Stimulated activated CD4-positive, alpha-beta T cell treated with anti-CD3 and anti-CD28 coated beads, Interleukin-15, amount 100 ng/mL, for 48 hours (primary cell): Measurements from ENCODE around the gene NME1.
"Not testable (repeated sequence)": the region's sequence is repeated elsewhere in the genome, so short reads cannot be mapped to it uniquely, and the experiment has no call there.

Source experiments
- DNase-seq, 2 donors: peaks; one replicate each; pipeline ENCODE4 v3.0.0-alpha.2; 2020; ENCODE audit warnings: low read depth in 2 of 2

Gene NME1

DNA sequence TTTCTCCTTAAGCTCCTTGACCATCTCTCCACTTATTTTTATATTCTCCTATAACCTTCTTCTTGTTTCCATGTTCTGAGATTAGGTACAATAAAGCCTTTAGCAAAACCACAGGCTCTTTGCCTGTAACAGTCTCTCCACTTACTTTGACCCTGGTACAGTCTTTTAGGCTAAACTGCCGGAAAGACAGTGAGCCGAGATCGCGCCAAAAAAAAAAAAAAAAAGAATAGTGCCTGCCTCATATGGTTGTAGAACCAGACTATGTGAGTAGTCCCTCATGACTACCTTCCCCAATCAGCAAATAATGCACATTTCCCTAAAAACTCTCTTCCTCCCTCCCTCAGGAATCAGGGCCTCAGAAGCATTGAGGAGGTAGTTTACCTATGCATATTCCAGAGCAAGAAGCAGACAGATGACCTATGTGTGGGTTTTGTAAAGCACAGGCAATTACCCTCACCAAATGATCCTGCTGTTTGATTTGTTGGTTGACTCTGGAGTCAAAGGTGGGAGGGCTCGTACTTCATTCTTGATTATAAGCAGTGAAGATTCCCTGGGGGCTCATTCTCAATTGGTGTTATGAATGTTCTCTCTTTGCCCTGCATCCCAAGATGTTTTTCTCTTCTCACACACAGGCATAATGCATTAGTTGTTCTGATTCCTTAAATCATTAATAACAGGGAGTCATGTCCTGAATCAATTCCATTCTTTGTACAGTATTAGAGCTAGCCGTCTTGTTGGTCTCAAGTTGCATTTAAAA, 8.9 kb upstream of the NME1 start:
- no peak for DNase-seq

DNA sequence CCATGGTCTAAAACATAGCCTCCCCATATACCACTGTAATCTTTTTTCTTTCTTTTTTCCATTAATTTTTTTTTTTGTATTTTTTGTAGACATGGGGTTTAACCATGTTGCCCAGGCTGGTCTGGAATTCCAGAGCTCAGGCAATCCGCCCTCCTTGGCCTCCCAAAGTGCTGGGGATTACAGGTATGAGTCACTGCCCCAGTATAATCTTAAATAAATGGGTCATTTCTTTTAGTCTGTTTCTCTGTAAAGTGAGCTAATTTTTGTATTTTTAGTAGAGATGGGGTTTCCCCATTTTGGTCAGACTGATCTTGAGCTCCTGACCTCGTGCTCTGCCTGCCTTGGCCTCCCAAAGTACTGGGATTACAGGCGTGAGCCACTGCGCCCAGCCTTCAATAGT, 5.7 kb upstream of the NME1 start:
- DNase-seq, result no peak

DNA sequence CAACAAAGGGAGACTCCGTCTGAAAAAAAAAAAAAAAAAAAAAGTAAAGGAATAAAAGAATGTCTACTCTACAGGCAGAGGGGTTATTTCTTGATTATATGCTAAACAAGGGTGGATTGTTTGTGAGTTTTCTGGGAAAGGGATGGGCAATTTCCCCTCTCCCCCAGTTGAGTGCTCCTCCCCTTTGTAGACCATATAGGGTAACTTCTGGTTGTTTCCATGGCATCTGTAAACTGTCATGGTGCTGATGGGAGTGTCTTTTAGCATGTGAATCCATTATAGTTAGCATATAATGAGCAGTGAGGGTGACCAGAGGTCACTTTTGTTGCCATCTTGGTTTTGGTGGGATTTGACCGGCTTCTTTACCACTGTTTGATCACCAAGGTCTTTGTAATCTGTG, 4.2 kb upstream of the NME1 start:
- DNase-seq, result no peak

DNA sequence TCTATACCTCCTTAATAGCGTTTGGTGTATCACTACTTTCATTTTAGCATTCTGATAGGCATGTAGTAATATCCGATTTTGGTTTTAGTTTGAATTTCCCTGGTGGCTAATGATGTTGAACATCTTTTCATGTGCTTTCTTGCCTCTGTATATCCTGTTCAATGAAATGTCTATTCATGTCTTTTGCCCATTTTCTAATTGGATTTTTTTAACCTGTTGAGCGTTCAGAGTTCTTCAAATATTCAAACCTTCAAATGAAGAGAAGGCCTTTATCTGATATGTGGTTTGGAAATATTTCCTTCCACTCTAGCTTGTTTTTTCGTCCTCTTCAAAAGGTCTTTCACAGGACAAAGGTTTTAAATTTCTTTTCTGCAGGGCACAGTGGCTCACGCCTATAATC, 2.4 kb upstream of the NME1 start:
- no peak for DNase-seq

DNA sequence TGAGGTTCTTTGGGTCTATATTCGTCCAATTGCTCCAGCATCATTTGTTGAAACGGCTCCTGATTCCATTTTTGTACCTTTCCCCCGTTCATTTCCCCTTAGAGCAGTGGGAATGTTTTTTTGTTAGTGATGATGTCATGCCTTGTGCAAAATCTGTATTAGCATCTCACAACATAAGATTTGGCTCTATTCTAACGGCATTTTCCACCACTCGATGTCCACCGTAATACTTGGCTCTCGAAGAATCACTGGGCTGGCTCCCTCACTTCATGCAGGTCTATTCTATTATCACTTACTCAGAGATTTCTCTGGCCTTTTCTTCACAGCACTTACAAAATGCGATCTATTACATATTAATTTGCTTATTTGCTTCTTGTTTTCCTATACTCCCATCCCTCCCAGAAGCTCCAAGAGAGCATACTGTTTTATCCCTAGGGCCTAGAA, 571 bp upstream of the NME1 start:
- DNase-seq, result no peak

DNA sequence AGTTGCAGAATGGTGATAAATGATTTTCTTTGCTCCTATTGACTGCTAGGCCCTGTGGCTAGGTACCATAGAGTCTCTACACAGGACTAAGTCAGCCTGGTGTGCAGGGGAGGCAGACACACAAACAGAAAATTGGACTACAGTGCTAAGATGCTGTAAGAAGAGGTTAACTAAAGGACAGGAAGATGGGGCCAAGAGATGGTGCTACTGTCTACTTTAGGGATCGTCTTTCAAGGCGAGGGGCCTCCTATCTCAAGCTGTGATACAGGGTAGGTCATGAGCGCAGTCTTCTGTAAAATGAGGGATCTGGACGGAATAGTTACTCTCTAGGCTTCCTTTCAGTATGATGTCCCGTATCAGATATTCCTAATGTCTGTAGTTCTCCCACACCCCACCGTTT, 817 bp downstream of the NME1 start:
- no peak for DNase-seq

DNA sequence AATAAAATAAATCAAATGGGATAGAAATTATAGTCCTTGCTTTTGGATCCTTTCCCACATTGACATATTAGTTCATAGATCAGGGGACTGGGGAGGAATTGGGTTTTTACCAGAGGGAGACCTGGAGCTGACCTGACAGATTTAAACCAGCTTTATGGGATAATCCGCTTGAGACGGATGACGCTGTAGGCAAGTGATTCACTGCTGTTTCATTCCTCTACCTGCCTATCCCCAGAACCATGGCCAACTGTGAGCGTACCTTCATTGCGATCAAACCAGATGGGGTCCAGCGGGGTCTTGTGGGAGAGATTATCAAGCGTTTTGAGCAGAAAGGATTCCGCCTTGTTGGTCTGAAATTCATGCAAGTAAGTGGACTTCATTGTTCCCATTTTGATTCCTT, 2.1 kb downstream of the NME1 start:
- no peak for DNase-seq

DNA sequence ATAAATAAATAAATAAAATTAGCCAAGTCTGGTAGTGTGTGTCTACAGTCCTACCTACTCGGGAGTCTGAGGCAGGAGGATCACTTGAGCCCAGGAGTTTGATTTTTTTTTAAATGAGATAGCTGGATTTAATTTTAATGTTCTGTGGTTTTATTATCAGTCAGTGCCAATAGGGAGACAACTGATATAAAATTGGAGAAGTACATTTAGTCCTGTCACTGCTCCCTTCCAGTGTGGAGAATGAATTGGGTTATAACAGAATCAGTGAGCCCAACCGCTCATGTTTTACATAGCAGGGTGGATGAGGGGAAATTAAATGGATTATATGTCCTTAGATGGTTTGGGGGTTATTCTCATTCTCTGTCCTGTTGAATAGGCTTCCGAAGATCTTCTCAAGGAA, 6.2 kb downstream of the NME1 start:
- no peak for DNase-seq

DNA sequence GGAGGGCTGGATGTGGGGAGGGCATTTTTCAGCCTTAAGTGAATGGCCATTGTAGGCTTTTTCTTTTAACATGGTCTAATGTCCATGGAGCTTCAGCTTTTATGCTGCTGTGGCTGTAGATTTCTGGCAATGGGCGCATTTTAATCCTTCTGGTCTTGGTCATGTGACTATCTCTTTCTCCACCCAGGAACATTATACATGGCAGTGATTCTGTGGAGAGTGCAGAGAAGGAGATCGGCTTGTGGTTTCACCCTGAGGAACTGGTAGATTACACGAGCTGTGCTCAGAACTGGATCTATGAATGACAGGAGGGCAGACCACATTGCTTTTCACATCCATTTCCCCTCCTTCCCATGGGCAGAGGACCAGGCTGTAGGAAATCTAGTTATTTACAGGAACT, 8.2 kb downstream of the NME1 start:
- no peak for DNase-seq

DNA sequence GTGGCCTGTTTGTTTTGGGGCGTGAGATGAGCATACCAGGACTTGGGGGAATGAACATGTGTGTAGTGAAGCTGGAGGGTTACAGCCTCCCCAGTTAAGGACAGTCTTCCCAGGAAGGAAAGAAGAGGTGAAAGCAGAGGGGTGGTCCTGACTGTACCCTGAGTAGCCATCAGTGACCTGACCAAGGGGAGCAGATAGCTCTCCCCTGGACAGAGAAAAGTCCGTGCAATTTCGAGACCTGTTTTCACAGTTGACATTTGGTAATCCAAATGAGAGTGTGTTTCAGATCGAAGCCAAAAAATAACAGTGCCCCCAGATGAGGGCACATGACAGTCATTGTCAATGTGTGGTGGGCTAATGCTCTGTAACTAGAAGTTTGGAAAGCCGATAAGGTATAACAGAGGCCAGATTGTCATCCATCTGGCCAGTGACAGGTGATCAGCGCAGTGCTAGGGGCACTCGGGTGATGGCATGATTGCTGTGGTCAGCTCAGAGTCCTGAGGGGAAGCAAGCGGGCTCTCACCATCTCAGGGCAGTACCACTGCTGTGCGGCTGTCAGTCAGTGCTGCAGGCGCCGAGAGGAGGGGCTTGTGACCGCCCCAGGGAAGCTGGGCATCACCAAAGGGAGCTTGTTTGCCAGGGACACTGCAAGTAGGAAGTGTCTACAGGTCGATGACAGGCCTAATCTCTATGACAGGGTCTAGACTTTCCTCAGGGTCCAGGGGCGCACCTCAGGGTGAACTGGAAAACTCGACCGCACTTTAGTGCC, 11.7 kb downstream of the NME1 start:
- no peak for DNase-seq

DNA sequence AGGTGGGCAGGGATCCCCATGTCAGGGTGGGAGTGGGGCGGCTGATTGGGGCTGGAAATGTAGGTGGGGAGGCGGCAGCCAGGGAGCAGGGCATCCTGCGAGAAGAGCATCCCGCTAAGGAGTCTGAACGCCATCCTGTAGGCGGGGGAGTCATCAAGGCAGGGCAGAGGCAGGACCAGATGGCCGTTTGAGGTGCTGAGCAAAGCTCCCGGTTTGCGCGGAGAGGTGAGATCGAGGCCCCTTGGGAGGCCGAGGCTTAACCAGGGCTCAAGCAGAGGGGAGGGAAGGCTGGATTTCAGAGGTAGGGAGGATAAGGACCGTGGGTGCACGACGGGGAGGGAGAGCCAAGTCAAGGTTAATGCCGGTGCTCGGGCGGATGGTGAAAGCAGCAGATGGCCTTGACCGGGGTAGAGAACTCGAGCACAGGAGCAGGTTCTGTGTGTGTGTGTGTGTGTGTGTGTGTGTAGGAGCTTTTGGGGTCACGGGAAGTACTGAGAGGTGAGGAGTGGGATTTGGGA, 12.4 kb downstream of the NME1 start:
- peak in 1 of 2 donors; percentile 11 for DNase-seq

DNA sequence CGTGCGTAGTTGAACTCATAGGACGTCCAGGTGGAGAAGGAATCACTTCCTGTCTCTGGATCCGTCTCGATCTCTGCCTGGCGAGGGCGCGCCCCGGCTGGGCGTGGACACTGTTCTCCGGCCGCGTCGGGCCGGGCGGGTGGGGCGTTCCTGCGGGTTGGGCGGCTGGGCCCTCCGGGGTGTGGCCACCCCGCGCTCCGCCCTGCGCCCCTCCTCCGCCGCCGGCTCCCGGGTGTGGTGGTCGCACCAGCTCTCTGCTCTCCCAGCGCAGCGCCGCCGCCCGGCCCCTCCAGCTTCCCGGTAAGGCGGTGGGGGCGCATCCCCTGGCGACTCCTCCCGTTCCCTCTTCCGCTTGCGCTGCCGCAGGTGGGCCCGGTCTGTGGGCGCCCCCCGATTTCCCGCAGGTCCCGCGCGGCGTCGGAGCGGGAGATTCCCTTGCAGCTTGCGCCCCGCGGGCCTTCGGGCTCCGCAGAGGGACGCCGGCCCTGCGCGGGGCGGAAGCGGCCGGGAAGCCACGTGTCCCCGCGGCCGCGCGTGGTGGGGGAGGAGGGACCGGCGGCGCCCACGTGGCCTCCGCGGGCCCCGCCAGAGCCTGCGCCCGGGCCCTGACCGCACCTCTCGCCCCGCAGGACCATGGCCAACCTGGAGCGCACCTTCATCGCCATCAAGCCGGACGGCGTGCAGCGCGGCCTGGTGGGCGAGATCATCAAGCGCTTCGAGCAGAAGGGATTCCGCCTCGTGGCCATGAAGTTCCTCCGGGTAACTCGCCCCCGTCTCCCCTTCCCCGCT, 13.0 kb downstream of the NME1 start, which contains the start of gene NME2:
TSS of gene NME2 (plus strand) at position 214 of the 789 bp plus-strand sequence. CDS start at position 634, 420 bp downstream.
- DNase-seq, result peak; percentile 44 to 61

DNA sequence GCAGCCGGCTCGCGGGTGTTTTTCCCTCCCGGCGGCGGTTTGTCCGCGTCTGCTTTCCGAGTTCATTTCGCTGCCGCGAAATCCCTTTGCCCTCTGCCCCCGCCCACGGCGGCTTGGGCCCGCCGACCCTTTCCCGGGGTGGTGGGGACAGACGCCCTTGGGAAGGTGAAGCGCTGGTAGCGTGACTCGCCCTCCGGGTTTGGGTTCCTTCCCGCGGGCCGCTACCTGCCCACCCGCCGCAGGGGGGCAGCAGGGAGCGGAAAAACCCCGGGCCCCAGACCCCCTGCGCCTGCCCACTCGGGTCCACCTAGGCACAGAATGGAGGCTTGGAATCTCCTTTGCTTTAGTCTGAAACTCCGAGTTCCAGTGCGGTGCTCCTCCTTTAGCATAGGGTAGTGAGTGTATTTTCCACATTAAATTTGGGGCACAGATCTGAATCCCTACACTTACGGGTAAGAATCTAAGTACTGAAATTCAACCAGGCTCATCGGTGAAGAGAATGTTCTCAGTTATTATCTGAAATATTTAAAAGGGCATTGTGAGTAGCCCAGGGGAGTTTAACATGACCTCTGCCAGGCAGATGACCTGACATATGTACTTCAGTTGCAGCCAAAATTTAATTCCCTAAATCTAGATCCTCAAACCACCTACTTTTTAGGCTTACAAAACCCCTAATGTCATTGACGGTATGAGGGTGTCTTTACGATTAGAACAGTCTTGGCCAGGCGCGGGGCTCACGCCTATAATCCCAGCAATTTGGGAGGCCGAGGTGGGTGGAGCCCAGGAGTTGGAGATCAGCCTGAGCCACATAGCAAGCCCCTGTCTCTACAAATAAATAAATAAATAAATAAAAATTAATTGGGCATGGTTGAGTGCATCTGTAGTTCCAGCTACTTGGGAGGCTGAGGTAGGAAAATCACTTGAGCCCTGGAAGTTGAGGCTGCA, 13.9 kb downstream of the NME1 start:
- peak; percentile 45 to 55 for DNase-seq

DNA sequence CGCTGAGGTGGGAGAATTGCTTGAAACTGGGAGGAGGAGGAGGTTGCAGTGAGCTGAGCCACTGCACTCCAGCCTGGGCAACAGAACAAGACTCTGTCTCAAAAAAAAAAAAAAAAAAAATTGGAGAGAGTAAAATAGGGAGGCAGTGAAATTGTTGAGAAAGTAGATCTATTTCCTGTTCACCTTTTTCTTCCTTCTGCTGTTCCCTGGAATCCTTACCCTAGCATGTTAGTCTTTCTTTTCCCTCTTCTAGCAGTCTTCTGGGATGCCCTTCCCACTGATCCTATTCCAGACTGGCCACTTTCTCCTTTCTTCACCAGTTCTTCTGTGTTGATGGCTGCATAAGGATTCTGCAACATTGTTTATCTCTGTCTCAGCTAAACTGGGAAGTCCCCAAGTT, 16.0 kb downstream of the NME1 start:
- DNase-seq, result no peak

DNA sequence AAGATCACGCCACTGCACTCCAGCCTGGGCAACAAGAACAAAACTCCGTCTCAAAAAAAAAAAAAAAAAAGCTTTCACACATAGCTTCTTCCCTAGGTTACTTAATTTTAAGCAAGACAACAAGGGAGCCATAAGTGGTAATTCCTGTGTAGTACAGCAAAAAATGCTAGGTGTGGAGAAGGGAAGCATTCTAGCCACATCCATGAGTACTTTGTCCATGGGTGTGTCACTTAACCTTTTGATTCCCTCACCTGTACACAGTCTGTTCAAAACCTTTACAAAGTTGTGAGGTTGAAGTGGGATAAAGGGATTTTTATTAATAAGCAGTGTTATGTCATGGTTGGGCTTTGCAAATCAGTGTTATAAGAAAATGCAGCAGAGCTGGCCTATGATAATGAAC, 17.4 kb downstream of the NME1 start:
- DNase-seq, result no peak

DNA sequence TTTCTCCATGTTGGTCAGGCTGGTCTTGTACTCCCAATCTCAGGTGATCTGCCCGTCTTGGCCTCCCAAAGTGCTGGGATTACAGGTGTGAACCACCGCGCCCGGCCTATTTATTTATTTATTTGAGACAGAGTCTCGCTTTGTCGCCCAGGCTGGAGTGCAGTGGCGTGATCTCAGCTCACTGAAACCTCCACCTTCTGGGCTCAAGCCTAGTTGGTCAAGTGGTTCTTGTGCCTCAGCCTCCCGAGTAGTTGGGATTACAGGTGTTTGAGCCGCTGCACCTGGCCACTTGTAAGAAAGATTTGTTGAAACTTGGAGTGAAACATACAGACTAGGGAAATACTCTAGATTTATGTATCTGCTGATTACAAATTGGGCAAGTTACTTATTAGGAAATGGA, 18.7 kb downstream of the NME1 start:
- DNase-seq, result not testable (repeated sequence)

DNA sequence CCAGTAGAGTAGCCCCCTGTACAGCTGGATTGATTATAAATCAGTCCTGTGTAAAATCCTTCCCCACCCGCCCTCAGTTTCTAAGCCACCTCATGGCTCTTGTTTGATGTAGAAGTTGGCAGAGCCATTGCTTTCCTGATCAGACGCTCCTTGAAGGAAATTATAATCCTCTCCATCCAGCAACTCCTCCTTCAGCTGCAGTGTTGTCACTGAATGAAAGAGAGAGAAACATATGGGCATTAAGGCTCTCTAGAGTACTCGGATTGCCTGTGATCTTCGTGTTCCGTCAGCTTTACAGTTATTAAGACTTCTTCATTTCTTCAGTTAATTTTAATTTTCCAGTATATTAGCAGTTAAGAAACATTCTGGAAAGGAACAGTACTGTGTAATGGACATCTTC, 27.1 kb downstream of the NME1 start:
- no peak for DNase-seq

DNA sequence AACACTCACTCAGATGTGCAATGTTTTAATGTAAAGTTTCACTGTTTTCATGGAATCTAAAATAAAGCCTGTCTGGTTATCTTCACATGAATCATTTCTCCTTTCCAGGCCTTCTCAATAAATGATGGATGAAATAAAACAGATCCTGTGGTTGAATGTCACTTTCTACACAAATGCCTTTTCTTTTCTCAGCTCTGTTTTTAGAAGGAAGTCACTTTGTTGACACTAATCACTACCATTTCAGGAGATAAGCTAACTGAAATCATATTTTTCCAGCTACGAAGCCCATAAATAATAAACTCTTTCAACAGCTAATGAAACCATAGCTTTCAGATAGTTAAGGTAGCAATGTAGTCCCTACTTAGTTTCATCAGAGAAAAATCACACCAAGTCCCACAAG, 30.8 kb downstream of the NME1 start:
- DNase-seq, result no peak

DNA sequence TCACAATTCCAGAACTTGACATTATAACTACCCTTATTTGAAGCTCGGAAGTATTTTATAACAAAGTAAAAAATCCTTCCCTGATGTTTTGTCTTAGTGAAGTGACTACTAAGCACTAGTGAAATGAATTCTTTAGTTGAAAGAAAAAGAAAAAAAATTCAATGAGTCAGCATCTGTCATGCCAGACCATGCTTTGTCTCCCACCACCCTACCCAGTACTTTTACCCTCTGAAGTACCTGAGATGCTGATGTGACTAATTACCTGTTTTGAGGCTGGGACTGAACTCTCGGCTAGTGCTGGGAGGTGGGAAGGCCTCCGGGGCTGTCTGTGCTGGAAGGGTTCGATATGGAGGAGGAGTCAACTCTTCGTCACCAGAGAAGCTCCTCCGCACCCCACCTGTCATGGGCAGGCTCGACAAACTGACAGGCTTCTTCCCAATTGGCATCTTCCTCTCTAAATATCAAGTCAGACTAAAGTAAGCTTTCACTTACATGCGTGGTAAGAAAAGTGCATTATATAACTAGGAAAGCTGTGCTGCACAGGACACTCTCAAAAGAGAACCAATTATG, 32.5 kb downstream of the NME1 start:
- DNase-seq, result no peak

DNA sequence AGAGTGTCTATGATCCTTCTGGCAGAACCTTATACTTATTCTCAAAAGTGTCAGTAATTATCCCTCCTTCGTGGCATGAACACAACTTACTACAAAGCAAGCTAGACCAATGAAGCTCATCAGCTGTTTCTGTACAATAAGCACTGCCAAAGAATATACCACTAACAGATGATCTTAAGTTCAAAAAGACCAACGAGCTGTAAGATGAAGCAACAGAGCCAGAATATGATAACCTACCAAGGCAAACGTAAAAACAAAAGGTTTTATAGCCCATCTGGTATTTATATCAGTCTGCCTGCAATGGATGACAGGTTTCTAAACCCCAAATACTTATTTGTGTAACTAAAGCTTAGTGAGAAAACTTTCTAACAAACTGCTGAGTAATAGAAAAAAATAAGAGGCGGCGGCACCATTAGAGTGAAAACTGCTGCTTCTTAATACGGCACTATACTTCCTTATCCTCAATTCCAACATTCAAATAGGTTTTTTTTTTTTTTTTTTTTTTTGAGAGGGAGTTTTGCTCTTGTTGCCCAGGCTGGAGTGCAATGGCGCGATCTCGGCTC, 35.0 kb downstream of the NME1 start:
- DNase-seq, result no peak
